HTERT RPE-1 (cell line): Measurements from ENCODE around the gene PACS2.
"Not testable (repeated sequence)": the region's sequence is repeated elsewhere in the genome, so short reads cannot be mapped to it uniquely, and the experiment has no call there.

ENCODE experiments used
- in situ Hi-C: fragments of 300-500 bp; cut with MboI; formaldehyde crosslinking; loops from 4 replicates; pipeline ENCODE4 v1.14.3; 2020; ENCODE audit warnings: low sequenced_read_pairs

The PACS2 gene

DNA sequence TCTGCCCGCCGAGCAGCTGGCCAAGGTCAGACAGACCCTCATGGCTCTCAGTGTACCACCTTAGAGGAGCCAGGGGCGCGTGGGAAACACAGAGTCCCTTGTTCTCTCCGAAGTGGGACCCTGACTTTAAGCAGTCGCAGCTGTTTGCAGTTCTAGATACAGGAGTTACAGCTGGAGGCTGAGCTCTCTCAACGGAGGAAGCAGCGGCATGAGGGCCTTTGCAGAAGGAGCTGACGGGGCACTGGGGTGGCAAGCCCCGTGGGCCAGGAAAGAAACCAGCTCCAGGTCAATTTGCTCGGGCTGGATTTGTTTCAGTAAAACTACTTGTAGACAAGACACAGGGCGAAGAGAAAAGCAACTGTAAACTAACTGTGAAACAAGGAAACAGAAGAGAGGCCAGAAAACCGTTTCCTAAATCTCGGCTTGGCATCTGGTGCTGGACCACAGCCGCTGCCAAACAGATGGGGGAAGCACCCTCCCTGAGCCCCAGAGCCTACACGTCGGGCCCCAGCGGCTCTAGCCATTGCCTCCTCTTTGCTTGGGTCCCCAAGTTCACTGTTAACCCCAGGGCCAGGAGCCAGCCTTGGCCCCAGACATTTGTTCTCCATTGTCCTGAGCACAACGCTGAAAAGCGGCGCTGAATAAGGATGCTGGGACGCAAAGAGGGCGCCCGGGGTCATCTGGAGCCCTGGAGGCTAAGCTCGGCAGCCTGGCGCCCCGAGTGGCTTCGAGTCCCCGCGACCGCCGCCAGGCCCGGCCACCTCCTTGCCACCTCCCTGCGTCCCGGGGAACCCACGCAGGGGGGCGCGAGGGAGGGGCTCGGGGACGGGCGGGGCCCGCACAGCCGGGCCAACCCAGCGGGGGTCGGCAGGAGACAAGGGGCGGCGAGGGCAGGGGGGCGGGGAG, 914 bp upstream of the PACS2 start:
- in situ Hi-C loops, result no loop called here

GRCh38 chr14:105315211-105315721, 718 bp downstream of the PACS2 start:
- in situ Hi-C loops, result no loop called here

GRCh38 chr14:105315941-105316576, 1.5 kb downstream of the PACS2 start:
- in situ Hi-C loops, result no loop called here

- in situ Hi-C loops, result no loop called here
These were observed 2.0 kb downstream of the PACS2 start for GRCh38 chr14:105316577-105316941.

- in situ Hi-C loops, result no loop called here
These were observed 2.5 kb downstream of the PACS2 start for GRCh38 chr14:105316968-105317510.

DNA sequence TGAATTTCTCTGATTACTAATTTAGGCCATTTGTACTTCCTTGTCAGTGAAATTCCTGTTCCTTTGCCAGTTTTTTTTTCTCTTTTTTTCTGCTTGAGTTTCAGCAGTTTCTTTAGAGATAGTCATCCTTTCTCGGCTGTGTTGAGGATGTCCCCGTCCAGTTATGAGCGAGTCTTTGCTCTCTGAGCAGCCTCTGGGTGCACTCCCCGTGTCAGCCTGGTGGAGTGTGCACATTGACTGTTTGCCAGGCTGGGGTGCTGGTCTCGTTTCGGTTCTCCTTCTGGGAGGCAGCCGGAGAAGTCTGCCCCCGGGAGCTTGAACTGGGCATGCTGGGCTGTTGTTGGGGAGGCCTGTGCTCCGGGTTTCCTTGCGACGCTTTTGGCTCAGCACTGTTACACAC, 3.0 kb downstream of the PACS2 start:
- in situ Hi-C loops, result no loop called here

DNA sequence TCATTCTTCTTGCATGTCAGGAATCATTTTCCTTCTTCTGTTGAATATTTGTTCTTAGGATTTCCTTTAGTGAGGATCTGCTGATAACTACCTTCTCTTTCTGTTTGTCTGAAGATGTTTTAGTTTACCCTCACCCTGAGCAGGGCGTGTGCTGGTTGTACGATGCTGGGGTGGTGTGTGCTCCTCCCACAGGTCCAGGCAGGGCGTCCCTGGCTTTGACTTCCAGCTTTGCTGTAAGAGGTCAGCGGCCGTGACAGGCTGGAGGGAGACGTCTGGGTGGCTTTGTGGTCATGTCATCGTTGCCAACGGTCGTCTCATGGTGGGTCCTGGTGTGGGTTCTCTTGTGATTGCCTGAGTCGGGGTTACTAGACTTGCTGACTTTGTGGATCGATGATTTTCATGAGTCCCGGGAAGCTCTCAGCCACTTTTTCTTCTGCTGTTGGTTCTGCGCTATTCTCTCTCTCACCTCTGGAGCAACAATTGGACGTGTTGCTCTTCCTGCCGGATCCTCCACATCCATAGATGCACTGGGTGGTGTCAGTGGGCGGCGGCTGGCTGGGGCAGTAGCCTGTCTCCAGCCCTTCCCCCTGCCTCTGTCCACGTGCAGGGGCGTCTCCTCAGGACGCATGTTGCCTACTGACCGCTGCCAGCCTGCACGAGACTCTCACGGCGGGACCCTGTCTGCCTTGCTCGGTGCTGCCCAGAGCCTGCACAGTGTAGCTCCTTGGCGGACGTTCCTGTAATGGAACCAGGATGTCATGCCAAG, 8.4 kb downstream of the PACS2 start:
- in situ Hi-C loops, result no loop called here

DNA sequence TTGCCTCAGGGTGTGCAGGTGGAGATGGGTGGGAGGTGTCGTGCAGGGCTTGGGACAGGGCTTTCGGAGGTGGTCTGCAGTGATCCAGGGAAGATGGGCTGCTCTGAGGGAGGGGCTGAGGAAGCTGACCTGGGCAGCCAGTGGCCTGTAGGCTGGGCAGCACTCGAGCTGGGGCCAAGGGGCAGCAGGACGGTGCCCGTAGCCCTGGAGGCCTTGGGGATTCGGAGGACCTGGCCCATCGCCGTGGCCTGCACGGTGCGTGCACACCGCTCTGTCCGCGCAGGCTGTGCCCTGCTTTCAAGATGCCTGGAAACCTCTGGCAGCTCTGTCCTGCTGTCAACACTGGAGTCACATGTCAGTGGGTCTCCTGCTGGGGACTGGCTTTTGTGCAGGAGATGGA, 9.1 kb downstream of the PACS2 start:
- in situ Hi-C loops, result no loop called here

DNA sequence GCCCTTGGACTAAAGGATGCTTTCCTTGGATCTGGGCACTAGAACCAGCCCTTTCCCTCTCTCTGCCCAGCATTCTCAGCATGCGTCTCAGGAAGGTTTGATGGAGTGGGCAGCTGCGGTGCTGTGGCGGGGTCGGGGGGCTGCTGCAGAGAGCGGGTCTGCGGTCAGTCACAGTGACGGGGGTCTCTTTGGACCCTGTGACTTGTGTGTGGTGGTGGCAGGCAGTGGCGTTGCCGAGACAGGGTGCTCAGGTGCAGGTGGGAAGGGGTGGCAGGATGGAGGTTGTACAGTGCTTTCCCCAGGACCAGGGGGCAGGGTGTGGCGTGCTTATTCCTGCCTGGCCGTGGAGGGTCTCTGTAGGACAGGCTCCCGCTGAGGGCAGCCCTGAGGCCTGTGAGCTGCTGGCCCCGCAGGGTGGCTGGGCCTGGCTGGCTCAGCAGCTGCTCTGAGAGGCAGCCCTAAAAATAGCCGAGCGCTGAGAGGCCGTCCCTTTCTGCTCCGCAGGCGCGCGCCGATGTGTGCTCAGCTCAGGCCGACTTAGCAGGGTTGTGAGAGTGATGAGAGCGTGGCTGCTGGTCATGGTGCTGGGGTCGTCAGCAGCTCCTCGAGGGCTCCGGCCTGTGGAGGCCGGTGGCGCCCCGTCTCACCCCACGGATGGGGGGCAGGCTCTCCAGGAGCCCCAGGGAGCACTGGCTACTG, 9.7 kb downstream of the PACS2 start:
- in situ Hi-C loops, result no loop called here

DNA sequence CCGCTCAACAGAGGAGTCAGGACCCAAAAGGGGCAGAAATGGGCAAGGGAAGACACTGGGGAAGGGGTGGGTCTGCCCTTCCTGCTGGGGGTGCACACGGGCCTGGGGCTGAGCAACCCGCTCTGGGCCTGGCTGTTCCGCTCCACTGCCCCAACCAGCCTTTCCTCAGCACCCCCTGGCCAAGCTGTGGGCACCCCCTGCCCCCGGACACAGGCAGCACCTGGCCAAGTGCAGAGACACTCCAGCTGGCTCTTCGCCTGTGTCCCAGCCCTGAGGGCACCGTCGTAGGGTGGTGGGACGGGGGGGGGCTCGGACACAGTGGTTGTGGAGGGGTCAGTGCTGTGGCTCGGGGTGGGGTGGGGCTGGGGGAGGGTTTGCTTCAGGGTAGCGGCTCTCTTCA, 10.3 kb downstream of the PACS2 start:
- in situ Hi-C loops, result no loop called here

- in situ Hi-C loops, result no loop called here
These were observed 10.8 kb downstream of the PACS2 start for GRCh38 chr14:105325303-105325702.

DNA sequence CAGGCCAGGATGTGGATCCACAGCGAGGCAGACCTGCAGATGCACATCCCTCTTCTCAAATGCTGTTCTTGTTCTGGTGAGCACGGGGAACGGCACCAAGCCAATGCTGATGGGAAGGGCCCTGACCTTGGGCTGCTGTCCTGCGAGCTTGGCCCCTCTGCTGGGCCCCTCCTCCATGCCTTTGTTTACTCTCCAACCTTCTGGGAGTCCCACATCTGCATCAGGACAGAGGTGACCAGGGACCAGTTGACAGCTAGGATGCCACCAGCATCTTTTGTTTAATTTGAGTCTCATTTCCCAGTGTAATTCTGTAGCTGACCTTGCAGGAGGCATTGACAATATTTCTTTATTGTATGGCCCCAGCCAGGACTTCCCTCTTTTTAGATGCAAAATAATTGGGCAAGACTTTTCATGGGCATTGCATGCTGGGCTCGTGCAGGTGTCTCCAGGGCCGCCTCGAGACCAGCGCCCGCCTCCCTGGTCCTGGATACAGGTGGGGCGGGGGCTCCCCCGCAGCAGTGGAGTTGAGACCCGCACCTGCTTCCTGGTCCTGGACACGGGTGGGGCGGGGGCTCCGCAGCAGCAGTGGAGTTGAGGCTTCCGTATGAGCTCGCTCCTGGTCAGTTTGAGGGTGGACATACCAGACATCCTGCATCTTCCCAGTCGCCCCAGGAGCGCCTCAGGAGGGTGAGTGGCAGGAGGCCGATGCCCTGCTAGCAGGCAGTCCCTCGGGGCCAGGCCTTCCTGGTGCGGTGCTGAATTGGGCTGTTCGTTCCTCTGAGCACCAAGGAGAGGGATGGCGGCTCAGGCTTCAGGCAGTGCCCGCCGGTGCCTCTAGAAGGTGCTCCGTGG, 11.4 kb downstream of the PACS2 start:
- in situ Hi-C loops, result no loop called here

GRCh38 chr14:105326568-105326867, 12.0 kb downstream of the PACS2 start:
- in situ Hi-C loops, result no loop called here

DNA sequence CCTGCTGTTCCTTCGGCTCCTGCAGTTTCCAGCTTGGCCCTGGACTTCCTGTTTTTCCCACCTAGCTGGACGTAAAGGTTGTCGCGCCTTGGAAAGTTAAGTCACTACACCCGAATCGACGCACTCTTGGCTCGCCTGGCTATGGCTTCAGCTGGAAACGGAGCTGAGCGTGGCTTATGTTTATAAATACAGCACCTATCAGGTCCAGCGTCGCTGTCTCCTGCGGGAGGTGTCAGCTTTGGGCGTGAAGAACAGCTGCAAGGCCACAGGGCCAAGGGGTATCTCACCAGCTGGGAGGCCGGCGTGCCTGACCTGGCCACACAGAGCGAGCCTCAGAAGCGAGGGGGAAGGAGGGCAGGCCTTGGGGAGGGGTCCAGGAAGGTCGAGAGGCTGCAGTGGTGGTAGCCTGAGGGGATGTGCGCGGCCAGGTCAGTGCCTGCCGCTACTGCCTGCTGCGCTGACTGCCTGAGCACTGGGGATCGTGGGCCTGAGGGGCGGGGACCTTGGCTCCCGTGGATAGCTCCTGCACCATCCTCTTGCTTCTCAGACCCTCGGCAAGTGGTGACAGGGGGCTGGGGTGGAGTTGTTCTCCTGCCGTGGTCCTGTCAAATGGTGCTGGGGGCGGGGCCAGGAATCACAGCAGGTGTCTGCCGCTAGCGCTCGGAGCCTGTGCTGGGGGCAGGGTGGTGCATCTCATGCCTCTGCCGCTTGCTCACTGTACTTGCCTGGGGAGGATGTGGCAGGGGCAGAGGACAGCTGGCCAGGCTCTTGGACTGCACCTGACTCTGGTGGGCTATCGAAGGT, 12.5 kb downstream of the PACS2 start:
- in situ Hi-C loops, result no loop called here

GRCh38 chr14:105327695-105328045, 13.1 kb downstream of the PACS2 start:
- in situ Hi-C loops, result not testable (repeated sequence)

DNA sequence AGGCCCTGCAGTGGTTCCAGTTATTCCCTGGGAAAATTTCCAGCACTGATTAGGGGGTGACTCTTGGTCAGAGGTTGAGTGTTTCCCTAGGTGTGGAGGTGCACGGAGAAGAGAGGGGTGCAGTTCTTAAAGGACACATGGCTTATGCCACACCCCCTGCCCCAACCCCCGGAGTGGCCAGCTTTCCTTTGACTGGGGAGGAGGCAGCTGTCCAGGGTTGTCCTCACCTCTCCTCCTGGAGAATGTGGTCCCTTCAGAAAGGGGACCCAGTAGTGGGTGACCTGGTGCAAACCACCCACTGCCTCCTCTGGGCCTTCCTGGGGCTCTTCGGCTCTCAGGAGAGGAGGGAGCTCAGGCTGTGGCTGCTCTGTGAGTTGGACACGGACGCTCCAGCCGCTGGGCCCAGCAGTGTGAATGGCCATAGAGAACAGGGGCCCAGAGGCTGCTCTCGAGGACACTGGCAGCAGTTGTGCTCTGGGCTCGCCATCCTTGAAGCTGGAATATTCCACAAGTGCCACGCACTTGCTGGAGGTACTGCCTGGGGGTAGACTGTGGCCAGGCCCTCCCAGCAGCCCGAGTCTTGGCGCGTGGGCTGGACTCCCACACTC, 13.6 kb downstream of the PACS2 start:
- in situ Hi-C loops, result no loop called here

- in situ Hi-C loops, result no loop called here
These were observed 14.3 kb downstream of the PACS2 start for GRCh38 chr14:105328678-105329390.
